ENCODE measurements around the gene PHLPP1.

PHLPP1 gene

DNA sequence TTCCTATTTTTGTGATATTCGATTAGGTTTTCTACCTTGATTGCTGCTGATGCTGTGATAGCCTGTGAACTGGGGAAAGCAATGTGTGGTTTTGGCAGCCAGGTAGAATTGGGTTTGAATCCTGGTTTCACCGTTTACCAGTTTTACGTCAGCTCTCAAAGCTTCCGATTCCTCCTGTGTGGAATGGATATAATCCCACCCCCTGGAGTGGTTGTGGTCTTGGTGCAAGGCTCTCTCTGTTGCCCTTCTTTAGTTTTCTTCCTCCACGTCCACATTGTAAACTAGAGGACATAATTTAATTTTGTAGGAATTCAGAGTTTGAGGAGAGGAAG, 45.0 kb downstream of the PHLPP1 start:
- TF ChIP-seq, protein P1, sequence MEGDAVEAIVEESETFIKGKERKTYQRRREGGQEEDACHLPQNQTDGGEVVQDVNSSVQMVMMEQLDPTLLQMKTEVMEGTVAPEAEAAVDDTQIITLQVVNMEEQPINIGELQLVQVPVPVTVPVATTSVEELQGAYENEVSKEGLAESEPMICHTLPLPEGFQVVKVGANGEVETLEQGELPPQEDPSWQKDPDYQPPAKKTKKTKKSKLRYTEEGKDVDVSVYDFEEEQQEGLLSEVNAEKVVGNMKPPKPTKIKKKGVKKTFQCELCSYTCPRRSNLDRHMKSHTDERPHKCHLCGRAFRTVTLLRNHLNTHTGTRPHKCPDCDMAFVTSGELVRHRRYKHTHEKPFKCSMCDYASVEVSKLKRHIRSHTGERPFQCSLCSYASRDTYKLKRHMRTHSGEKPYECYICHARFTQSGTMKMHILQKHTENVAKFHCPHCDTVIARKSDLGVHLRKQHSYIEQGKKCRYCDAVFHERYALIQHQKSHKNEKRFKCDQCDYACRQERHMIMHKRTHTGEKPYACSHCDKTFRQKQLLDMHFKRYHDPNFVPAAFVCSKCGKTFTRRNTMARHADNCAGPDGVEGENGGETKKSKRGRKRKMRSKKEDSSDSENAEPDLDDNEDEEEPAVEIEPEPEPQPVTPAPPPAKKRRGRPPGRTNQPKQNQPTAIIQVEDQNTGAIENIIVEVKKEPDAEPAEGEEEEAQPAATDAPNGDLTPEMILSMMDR (IDR thresholded peaks at IDR 0.05), result no peak

DNA sequence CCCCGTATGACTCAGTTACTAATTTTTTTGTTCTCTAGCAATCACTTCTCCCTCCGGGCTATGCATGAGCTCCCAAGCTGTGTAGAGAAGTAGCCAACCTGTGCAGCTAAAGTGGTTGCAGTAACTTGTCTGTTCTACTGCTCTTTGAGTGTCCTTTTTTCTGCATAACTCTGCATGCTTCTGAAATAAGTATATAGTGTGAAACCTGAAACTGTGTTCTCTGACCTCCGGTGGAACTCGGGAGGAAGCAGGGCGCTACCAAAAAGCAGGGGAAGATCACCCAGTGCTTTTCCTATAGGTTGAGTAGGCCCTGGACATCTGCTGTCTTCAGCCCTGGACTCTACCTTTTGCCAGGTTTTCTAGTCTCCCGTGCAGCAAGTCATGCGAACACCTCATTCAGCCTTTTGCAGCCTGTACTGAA, 47.8 kb downstream of the PHLPP1 start:
- TF ChIP-seq, protein P1 (IDR thresholded peaks at IDR 0.05), result no peak

DNA sequence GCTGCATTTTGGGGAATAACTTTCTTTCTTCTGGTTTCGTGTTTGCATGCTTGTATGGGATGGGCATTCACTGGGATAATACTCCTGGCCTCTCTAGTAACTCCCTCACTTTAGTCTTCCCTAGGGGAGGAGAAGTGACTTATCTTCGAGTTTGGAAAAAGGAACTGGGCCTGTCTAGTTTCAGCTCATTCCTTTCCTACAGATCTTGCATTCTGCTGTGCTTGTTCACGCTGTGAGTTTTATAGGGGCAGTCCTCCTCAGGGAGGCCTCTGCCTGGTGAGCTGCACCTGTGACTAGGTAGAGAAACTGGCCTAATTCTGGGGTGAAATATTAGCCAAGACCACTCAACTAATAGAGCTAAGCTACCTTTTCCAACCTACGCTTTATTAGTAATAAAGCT, 50.9 kb downstream of the PHLPP1 start:
- TF ChIP-seq, protein P1 (IDR thresholded peaks at IDR 0.05), result no peak

DNA sequence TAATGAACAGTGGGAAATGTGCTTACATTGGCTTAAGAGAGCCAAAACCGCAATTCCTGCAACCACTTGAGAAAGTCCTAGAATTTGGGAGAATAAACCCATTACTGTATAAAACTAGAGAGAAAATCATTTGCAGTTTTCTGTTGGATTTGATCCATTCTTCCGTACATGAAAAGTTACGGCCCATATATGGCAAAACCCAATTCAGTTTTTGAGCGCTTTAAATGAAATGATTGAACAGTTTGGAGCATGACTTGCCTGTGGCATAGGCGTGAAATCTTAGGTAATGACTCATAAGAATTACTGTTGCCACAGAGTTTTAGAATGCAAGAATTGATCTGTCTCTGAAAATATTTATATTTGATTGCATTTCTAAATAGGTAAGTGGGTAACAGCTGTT, 52.0 kb downstream of the PHLPP1 start:
- TF ChIP-seq, protein P1 (IDR thresholded peaks at IDR 0.05), result no peak

DNA sequence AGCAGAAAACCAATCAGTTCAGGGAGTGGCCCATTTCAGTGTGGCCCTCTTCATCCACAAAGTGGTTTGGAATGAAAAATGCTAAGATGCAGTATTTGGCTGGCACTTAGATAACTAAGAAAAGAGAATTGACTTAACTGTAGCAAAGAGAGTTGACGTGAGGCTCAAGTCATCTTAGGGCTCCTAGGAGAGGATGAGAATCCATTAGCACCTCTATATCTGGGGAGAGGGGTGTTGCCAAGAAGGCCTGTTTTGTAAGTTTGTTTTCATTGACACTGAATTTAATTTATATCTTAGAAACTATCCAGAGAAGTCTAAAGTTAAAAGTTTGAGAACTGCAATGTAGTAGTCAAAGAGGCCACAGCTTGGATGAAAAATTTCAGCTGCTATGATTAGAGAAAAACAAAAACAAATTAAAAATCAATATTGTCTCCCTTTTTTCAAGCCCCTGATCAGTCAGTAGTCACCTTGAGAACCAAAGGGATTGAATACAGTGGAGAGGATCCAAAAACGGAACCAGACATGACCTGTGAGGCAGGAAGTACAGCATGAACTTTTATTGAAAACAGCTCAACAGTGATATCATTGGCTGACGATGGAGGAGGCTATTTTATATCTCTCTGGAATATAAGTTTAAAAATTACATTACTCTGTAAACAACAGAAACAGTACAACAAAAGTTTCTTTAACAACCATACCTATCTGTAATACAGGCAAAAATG, 52.7 kb downstream of the PHLPP1 start:
- TF ChIP-seq, protein P1 (IDR thresholded peaks at IDR 0.05), result no peak

DNA sequence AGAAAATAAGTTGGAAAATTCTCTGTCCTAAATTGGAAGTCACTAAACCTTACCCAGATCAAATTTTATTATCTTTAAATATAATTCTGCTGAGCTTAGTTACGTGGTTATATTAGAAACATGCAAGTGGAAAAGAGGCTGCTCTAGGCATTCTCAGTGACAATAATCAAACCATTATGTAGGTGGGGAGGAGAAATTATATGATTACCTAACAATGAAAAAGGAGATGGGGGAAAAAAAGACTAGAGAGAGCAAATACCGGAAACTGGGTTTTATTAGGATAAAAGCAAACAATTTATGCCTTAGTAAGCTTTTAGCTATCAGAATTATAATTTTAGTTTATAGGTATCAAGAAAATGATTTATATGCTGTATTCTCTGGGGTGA, 53.2 kb downstream of the PHLPP1 start:
- TF ChIP-seq, protein P1 (IDR thresholded peaks at IDR 0.05), result no peak

DNA sequence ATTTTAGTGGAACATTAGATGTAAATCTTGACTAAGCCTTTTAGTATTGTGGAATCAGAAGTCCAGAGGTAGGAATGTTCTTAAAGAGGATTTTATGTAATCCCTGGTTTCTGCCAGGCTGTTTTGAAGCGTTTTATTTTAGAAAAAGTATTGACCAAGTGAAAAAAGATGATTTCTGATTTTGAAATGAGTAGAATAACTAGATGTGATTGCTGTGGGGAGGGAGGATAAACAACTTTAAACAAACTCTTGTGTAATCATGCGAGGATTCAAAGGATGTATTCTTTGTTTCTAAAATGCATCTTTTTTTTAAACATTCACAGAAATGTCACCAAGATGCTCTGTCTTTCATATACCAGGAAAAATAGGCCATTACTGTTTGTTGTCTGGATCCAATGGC, 53.9 kb downstream of the PHLPP1 start:
- TF ChIP-seq, protein P1 (IDR thresholded peaks at IDR 0.05), result no peak

Measured in LNCAP (cell line).